AML-193 (cell line): ENCODE measurements around the gene SNX5.
A peak's percentile ranks its signal among the peaks of the same experiment; 100 is the strongest.

Source experiments
- DNase-seq, 2 experiments: peaks; one replicate each; lab custom pipeline; 2025; lab: John Stamatoyannopoulos, UW

The SNX5 gene

GRCh38 chr20:17916433-17916891 is 52.1 kb downstream of the SNX5 start:
- no peak for DNase-seq

- no peak for DNase-seq
Measured at GRCh38 chr20:17914957-17915356, 53.6 kb downstream of the SNX5 start.

DNA sequence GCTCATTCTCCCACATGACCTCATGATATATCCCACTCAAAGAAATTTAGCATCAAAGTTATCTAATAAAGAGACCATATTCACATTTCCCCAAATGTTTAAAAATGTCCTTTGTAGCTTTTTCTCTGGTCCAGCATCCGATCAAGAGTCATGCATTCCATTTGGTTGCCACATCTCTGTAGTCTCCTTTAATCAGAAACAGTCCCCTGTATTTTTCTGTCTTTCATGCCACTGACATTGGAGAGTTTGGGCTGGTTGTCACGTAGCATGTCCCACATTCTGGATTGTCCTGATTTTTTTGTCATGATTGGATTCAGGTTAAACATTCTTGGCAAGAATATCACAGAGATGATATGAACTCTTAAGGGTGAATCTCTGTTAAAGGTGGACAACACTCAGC is 55.7 kb downstream of the SNX5 start:
- no peak for DNase-seq

- no peak for DNase-seq
Measured at GRCh38 chr20:17911927-17912326, 56.7 kb downstream of the SNX5 start.

DNA sequence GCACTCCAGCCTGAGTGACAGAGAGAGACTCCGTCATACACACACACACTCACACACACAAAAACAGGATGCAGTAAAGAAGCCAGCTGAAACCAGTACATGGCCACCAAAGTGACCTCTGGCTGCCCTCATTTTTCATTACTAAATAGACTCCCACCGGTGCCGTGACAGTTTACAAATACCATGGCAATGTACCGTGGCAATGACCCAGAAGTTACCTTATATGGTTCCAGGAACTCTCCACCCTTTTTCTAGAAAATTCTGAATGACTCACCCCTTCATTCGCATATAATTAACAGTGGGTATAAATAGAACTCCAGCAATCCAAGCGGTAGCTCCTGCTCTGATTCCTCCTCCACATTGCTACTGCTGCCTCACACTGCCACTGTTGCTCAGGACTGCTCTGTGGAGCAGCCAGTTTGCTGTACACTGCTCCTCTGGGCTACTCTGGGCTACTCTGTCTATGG is 57.7 kb downstream of the SNX5 start:
- no peak for DNase-seq

GRCh38 chr20:17909869-17910321 is 58.7 kb downstream of the SNX5 start:
- DNase-seq: no peak

DNA sequence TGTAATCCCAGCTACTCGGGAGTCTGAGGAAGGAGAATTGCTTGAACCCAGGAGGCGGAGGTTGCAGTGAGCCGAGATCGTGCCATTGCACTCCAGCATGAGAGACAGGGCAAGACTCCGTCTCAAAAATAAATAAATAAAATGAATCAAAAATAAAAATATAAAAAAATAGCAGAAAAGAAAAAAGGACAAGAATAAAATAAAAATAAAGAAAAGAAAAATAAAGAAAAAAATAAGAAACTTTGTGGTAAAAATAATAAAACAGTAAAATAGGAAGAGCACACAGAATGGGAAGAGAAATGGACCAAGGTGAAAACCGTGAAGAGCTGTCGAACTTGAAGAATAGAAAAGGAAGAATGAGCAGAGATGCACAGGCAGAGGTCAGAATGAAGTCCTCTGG is 63.0 kb downstream of the SNX5 start:
- no peak for DNase-seq

DNA sequence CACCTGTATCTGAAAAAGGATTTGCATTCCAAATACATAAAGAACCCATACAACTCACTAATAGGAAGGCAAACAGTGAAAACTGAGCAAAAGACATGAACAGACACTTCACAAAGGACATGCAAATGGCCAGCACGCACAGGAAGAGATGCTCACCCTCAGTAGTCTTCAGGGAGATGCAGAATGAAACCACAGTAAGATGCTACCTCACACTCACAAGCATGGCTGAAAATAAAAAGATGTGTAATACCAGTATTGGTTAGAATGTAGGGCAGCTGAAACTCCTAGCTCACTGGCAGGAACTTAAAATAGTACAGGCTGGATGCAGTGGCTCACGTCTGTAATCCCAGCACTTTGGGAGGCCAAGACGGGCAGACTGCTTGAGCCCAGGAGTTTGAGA is 64.6 kb downstream of the SNX5 start:
- no peak for DNase-seq

GRCh38 chr20:17902531-17903083 is 66.0 kb downstream of the SNX5 start:
- no peak for DNase-seq

GRCh38 chr20:17901971-17902370 is 66.6 kb downstream of the SNX5 start:
- no peak for DNase-seq

- peak; percentile 22 to 36 for DNase-seq
Measured at GRCh38 chr20:17898548-17898994, 70.0 kb downstream of the SNX5 start.

GRCh38 chr20:17897566-17898307 is 70.9 kb downstream of the SNX5 start:
- DNase-seq: no peak

DNA sequence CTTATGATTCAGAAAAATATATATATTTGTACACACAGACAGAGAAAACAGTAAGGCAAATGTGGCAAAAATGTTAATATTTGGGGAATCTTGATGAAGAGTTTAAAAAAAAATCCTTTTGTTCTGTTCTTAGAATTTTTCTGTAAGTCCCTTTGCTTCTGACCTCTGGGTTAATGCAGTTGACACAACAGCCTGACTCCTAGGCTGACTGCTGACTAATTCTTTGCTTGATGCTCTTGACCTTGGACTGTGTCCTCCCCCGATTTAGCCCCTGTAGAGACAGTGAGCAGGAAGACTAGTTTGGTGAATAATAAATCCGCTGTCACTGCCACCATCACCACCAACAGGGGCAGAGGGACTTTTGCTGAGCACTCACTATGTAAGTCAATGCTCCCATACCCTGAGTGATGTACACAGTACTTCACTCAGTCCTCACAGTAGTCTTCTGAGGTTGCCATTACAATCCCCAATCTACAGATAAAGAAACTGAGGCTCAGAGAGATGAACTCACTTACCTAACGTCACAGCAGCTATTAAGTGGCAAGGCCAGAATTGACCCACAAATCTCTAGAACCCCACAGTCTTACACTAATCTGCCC is 71.7 kb downstream of the SNX5 start:
- no peak for DNase-seq

- DNase-seq: no peak
Measured at GRCh38 chr20:17896193-17896723, 72.3 kb downstream of the SNX5 start.

GRCh38 chr20:17895641-17896171 is 72.9 kb downstream of the SNX5 start:
- DNase-seq: no peak

DNA sequence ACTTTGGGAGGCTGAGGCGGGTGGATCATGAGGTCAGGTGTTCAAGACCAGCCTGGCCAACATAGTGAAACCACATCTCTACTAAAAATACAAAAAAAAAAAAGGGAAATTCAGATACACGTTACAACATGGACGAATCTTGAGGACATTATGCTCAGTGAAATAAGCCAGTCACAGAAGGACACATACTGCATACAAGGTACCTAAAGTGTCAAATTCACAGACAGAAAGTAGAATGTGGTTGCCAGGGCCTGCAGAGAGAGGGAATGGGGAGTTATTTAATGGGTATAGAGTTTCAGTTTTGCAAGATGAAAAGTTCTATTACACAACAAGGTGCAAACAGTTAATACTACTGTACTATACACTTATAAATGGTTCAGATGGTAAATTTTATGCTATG is 75.1 kb downstream of the SNX5 start:
- DNase-seq: no peak

GRCh38 chr20:17892189-17892938 is 76.2 kb downstream of the SNX5 start:
- no peak for DNase-seq
